Hepatocyte (in vitro differentiated cells): Measurements from ENCODE around the gene FLVCR2.
"Not testable (repeated sequence)": the region's sequence is repeated elsewhere in the genome, so short reads cannot be mapped to it uniquely, and the experiment has no call there.

Experiments
- EZH2 ChIP-seq: fragments of 200-600 bp; sonication (generic); IDR thresholded peaks from 2 replicates; pipeline ENCODE4 v1.6.1; 2016; ENCODE audit warnings: antibody characterized with exemption, mild to moderate bottlenecking, borderline replicate concordance
- EZH2phosphoT487 ChIP-seq: fragments of 200-600 bp; sonication (generic); IDR thresholded peaks from one replicate; pipeline ENCODE4 v1.6.1; 2018; ENCODE audit warnings: antibody characterized with exemption, mild to moderate bottlenecking, low read depth, moderate library complexity; ENCODE audit not compliant: unreplicated experiment, severe bottlenecking
- TF ChIP-seq, protein P1 (sequence below): fragments of 200-600 bp; sonication (generic); IDR thresholded peaks from 2 replicates; pipeline ENCODE4 v1.5.1; 2016; ENCODE audit warnings: antibody characterized with exemption, mild to moderate bottlenecking; ENCODE audit not compliant: poor library complexity

GRCh38 chr14:75601061-75601460 lies 22.6 kb downstream of the FLVCR2 start:
- TF ChIP-seq EZH2phosphoT487, EZH2: not testable (repeated sequence)
- TF ChIP-seq, protein P1, sequence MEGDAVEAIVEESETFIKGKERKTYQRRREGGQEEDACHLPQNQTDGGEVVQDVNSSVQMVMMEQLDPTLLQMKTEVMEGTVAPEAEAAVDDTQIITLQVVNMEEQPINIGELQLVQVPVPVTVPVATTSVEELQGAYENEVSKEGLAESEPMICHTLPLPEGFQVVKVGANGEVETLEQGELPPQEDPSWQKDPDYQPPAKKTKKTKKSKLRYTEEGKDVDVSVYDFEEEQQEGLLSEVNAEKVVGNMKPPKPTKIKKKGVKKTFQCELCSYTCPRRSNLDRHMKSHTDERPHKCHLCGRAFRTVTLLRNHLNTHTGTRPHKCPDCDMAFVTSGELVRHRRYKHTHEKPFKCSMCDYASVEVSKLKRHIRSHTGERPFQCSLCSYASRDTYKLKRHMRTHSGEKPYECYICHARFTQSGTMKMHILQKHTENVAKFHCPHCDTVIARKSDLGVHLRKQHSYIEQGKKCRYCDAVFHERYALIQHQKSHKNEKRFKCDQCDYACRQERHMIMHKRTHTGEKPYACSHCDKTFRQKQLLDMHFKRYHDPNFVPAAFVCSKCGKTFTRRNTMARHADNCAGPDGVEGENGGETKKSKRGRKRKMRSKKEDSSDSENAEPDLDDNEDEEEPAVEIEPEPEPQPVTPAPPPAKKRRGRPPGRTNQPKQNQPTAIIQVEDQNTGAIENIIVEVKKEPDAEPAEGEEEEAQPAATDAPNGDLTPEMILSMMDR: not testable (repeated sequence)
